Measurements from ENCODE around the gene CHST8. TPM values are rescaled to one million over a fixed set of nuclear protein-coding genes. Genes with fewer than 3 reads are reported as not detected.
"Not testable (repeated sequence)": the region's sequence is repeated elsewhere in the genome, so short reads cannot be mapped to it uniquely, and the experiment has no call there.

CHST8 gene
- total and polyA plus RNA-seq, 2 experiments from 2014 or later: 9.3 to 38.2 TPM

DNA sequence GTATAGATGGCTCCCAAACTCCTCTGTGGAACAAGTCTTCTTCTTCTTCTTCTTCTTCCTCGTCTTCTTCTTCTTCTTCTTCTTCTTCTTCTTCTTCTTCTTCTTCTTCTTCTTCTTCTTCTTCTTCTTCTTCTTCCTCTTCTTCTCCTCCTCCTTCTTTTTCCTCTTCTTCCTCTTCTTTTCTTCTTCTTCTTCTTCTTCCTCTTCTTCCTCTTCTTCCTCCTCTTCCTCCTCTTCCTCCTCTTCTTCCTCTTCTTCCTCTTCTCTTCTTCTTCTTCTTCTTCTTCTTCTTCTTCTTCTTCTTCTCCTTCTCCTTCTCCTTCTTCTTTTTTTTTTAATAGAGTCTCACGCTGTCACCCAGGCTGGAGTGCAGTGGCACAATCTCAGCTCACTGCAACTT lies 3.4 kb upstream of the CHST8 start:
- H3K9me2 ChIP-seq (ENCODE audit: insufficient read depth); H3K4me1 ChIP-seq (ENCODE audit: insufficient read depth); H3K27ac Mint-ChIP-seq; H4K20me1 ChIP-seq (replicated peaks; ENCODE audit: insufficient read depth); H3K4me2 ChIP-seq; H3K4me3 ChIP-seq; H3K36me3 ChIP-seq (ENCODE audit: insufficient read depth); H3K27ac ChIP-seq (ENCODE audit: low read depth); ATAC-seq; DNase-seq (ENCODE audit: low spot score); H3K9me3 Mint-ChIP-seq; H3K4me1 Mint-ChIP-seq; H3K4me3 Mint-ChIP-seq; H2AFZ ChIP-seq; H3K79me2 ChIP-seq (replicated peaks; ENCODE audit: insufficient read depth); H3K36me3 Mint-ChIP-seq (ENCODE audit: low read depth); H3F3A ChIP-seq (replicated peaks; ENCODE audit: low read depth): not testable (repeated sequence)
- H3K27me3 Mint-ChIP-seq (ENCODE audit: insufficient read depth, low read depth, poor library complexity): peaks cover 41% of the 10 kb centered on the region
- H3K27me3 ChIP-seq (ENCODE audit: insufficient read depth): peaks cover 40% of the 10 kb centered on the region

GRCh38 chr19:33618884-33619283 lies 2.9 kb upstream of the CHST8 start:
- peaks cover 12% of the 10 kb centered on the region; the same call in 1 of the 2 replicates for H3K4me1 ChIP-seq (ENCODE audit: insufficient read depth)
- peaks cover 46% of the 10 kb centered on the region for H3K27me3 Mint-ChIP-seq (ENCODE audit: insufficient read depth, low read depth, poor library complexity)
- H3K9me2 ChIP-seq (ENCODE audit: insufficient read depth): no peaks in the 10 kb centered on the region
- TF ChIP-seq ZNF331 (CRISPR knock-in tag; IDR thresholded peaks at IDR 0.05; ENCODE audit: low read depth): no peak
- no peak for TF ChIP-seq NANOG (IDR thresholded peaks at IDR 0.05; ENCODE audit: borderline replicate concordance)
- no peaks in the 10 kb centered on the region for H3K9me3 Mint-ChIP-seq
- no peak overlapping the region for H3K27ac ChIP-seq (ENCODE audit: low read depth)
- no peak for DNase-seq (ENCODE audit: low spot score)
- peaks cover 4% of the 10 kb centered on the region; the same call in 2 of the 3 replicates for H3K36me3 Mint-ChIP-seq (ENCODE audit: low read depth)
- H4K20me1 ChIP-seq (replicated peaks; ENCODE audit: insufficient read depth): no peaks in the 10 kb centered on the region
- no peak overlapping the region for H3K4me3 ChIP-seq
- H2AFZ ChIP-seq: no peak overlapping the region
- H3K4me2 ChIP-seq: no peak overlapping the region
- H3K36me3 ChIP-seq (ENCODE audit: insufficient read depth): no peaks in the 10 kb centered on the region
- no peak for ATAC-seq
- peaks cover 13% of the 10 kb centered on the region for H3K4me1 Mint-ChIP-seq
- H3K4me3 Mint-ChIP-seq: no peak overlapping the region
- H3K79me2 ChIP-seq (replicated peaks; ENCODE audit: insufficient read depth): peaks cover 5% of the 10 kb centered on the region
- 0 out of 2 replicates have a peak, but pooled peaks cover 7% of the 10 kb centered on the region for H3F3A ChIP-seq (replicated peaks; ENCODE audit: low read depth)
- H3K27ac Mint-ChIP-seq: no peak overlapping the region
- H3K27me3 ChIP-seq (ENCODE audit: insufficient read depth): peaks cover 45% of the 10 kb centered on the region

- Histone ChIP-seq H3F3A (replicated peaks; ENCODE audit: low read depth) (0 out of 2 replicates have a peak, but pooled peaks cover 7% of the 10 kb centered on the region), H3K79me2 (replicated peaks; ENCODE audit: insufficient read depth) (peaks cover 22% of the 10 kb centered on the region), H3K9me2 (ENCODE audit: insufficient read depth) (no peaks in the 10 kb centered on the region), H3K36me3 (ENCODE audit: insufficient read depth) (peaks cover 3% of the 10 kb centered on the region; the same call in 1 of the 2 replicates), H3K4me3 (no peak overlapping the region), H3K4me1 (ENCODE audit: insufficient read depth) (peaks cover 19% of the 10 kb centered on the region; the same call in 1 of the 2 replicates), H4K20me1 (replicated peaks; ENCODE audit: insufficient read depth) (peaks cover 6% of the 10 kb centered on the region), H3K27ac (ENCODE audit: low read depth) (no peak overlapping the region), H3K27me3 (ENCODE audit: insufficient read depth) (peaks cover 60% of the 10 kb centered on the region), H3K4me2 (peak overlapping the region; percentile 81; the same call in 1 of the 2 replicates), H2AFZ (peak overlapping the region; percentile 66; the same call in 1 of the 2 replicates)
- DNase-seq (ENCODE audit: low spot score) (no peak), ATAC-seq (no peak)
- TF ChIP-seq JUNB (IDR thresholded peaks at IDR 0.05; ENCODE audit: unreplicated experiment): no peak
- no peak for TF ChIP-seq ZNF114 (CRISPR knock-in tag; IDR thresholded peaks at IDR 0.05)
- TF ChIP-seq EZH2 (IDR thresholded peaks at IDR 0.05; ENCODE audit: low read depth, unreplicated experiment): no peak
- TF ChIP-seq STAT1 (IDR thresholded peaks at IDR 0.05; ENCODE audit: unreplicated experiment): no peak
- no peak overlapping the region for H3K27ac Mint-ChIP-seq
- H3K27me3 Mint-ChIP-seq (ENCODE audit: insufficient read depth, low read depth, poor library complexity): peaks cover 61% of the 10 kb centered on the region
- peaks cover 23% of the 10 kb centered on the region for H3K4me1 Mint-ChIP-seq
- no peaks in the 10 kb centered on the region for H3K9me3 Mint-ChIP-seq
- H3K4me3 Mint-ChIP-seq: no peak overlapping the region; the same call in 2 of the 3 replicates
- H3K36me3 Mint-ChIP-seq (ENCODE audit: low read depth): peaks cover 8% of the 10 kb centered on the region
Observed at GRCh38 chr19:33620611-33621010, 1.1 kb upstream of the CHST8 start.

Data from GM23338 (cell line).